Parathyroid adenoma (tissue), 2 donors: ENCODE measurements around the gene PMPCA.

Experiments
- H2AFZ ChIP-seq: fragments of 300-600 bp; sonication (generic); one replicate; pipeline ENCODE4 v1.7.0; 2017; ENCODE audit warnings: antibody characterized with exemption, mild to moderate bottlenecking
- H3K27ac ChIP-seq: fragments of 300-600 bp; sonication (generic); one replicate; pipeline ENCODE4 v1.7.0; 2017
- H3K27me3 ChIP-seq: fragments of 300-600 bp; sonication (generic); one replicate; pipeline ENCODE4 v1.7.0; 2017; ENCODE audit warnings: low read length; ENCODE audit not compliant: control insufficient read depth, insufficient read depth
- H3K36me3 ChIP-seq: fragments of 300-600 bp; sonication (generic); one replicate; pipeline ENCODE4 v1.7.0; 2017; ENCODE audit warnings: low read length; ENCODE audit not compliant: control insufficient read depth, insufficient read depth
- H3K4me1 ChIP-seq: fragments of 300-600 bp; sonication (generic); one replicate; pipeline ENCODE4 v1.7.0; 2017; ENCODE audit warnings: control low read depth
- H3K4me2 ChIP-seq: fragments of 300-600 bp; sonication (generic); one replicate; pipeline ENCODE4 v1.7.0; 2017; ENCODE audit warnings: low read length
- H3K4me3 ChIP-seq: fragments of 300-600 bp; sonication (generic); one replicate; pipeline ENCODE4 v1.7.0; 2017; ENCODE audit warnings: low read depth, low read length
- H3K79me2 ChIP-seq: fragments of 300-600 bp; sonication (generic); one replicate; pipeline ENCODE4 v1.7.0; 2017; ENCODE audit warnings: control low read depth
- H3K9ac ChIP-seq: fragments of 300-600 bp; sonication (generic); one replicate; pipeline ENCODE4 v1.7.0; 2017; ENCODE audit warnings: mild to moderate bottlenecking
- H3K9me3 ChIP-seq: fragments of 300-600 bp; sonication (generic); one replicate; pipeline ENCODE4 v1.7.0; 2017; ENCODE audit warnings: low read length; ENCODE audit not compliant: control insufficient read depth
- TF ChIP-seq, protein P1 (sequence below): fragments of 300-600 bp; sonication (generic); IDR thresholded peaks from one replicate; pipeline ENCODE4 v1.7.0; 2017; ENCODE audit warnings: antibody characterized with exemption, mild to moderate bottlenecking
- donor health status: primary hyperparathyroidism.

PMPCA gene

DNA sequence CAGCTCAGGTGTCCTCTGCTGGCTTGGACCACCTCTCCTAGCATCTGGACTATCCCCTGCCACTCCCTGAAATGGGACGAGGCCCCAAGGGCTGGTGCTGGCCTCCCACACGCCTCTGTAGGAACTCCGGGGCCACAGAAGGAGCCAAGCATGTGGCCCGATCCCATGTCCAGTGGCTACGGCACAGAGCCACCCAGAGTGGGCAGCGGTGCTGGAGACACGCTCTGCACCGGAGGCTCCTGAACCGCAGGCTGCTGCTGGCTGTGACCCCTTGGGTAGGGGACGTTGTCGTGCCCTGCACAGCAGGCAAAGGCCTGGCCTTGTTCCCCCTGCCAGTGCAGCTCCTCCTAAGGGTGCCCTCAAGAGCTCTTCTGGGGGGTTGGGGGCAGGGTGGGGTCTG, 30.6 kb upstream of the PMPCA start:
- Histone ChIP-seq H3K27me3 (no peaks in the 10 kb centered on the region), H3K36me3 (no peaks in the 10 kb centered on the region), H3K79me2 (no peaks in the 10 kb centered on the region), H3K4me1 (no peaks in the 10 kb centered on the region), H3K9ac (no peak overlapping the region), H3K4me3 (no peak overlapping the region), H3K27ac (no peak overlapping the region), H2AFZ (no peak overlapping the region), H3K9me3 (no peaks in the 10 kb centered on the region), H3K4me2 (no peak overlapping the region)
- TF ChIP-seq, protein P1, sequence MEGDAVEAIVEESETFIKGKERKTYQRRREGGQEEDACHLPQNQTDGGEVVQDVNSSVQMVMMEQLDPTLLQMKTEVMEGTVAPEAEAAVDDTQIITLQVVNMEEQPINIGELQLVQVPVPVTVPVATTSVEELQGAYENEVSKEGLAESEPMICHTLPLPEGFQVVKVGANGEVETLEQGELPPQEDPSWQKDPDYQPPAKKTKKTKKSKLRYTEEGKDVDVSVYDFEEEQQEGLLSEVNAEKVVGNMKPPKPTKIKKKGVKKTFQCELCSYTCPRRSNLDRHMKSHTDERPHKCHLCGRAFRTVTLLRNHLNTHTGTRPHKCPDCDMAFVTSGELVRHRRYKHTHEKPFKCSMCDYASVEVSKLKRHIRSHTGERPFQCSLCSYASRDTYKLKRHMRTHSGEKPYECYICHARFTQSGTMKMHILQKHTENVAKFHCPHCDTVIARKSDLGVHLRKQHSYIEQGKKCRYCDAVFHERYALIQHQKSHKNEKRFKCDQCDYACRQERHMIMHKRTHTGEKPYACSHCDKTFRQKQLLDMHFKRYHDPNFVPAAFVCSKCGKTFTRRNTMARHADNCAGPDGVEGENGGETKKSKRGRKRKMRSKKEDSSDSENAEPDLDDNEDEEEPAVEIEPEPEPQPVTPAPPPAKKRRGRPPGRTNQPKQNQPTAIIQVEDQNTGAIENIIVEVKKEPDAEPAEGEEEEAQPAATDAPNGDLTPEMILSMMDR: no peak

- Histone ChIP-seq H3K79me2 (no peaks in the 10 kb centered on the region), H3K9me3 (no peaks in the 10 kb centered on the region), H3K27ac (no peak overlapping the region), H3K4me1 (no peaks in the 10 kb centered on the region), H3K4me3 (no peak overlapping the region), H3K4me2 (no peak overlapping the region), H3K9ac (no peak overlapping the region), H3K27me3 (no peaks in the 10 kb centered on the region), H2AFZ (no peak overlapping the region), H3K36me3 (no peaks in the 10 kb centered on the region)
- TF ChIP-seq, protein P1: no peak
Observed at GRCh38 chr9:136380381-136380780, 30.1 kb upstream of the PMPCA start.

- no peaks in the 10 kb centered on the region for H3K27me3 ChIP-seq
- H3K9ac ChIP-seq: no peak overlapping the region
- TF ChIP-seq, protein P1: no peak
- no peaks in the 10 kb centered on the region for H3K79me2 ChIP-seq
- no peak overlapping the region for H2AFZ ChIP-seq
- no peaks in the 10 kb centered on the region for H3K36me3 ChIP-seq
- H3K9me3 ChIP-seq: no peaks in the 10 kb centered on the region
- no peak overlapping the region for H3K27ac ChIP-seq
- no peaks in the 10 kb centered on the region for H3K4me1 ChIP-seq
- H3K4me3 ChIP-seq: no peak overlapping the region
- no peak overlapping the region for H3K4me2 ChIP-seq
Observed at GRCh38 chr9:136381311-136381710, 29.1 kb upstream of the PMPCA start.

DNA sequence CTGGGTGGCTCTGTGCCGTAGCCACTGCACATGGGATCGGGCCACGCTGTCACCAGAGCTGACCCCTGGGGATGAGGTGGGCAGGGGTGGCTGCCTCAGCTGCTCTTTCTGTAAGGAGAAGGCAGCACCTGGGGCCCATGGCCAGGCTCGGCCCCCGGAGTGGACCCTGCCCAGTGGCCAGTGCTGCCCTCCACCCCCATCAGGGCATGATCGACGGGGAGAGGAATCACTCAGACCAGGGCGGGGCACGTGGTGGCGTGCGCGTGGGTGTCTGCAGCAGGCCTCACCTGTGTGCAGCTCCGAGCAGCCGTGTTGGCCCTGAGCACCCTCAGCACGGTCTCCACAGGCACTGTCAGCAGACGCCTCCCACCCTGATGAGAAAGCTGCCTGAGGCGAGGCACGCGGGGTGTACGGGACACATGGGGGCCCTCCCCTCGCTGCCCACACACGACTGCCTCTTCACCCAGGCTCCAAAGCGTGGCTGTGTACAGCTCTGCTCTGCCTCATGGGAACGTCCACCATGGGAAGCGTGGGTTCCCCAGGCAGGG, 28.4 kb upstream of the PMPCA start:
- Histone ChIP-seq H3K4me1 (no peaks in the 10 kb centered on the region), H3K4me3 (no peak overlapping the region), H3K27me3 (no peaks in the 10 kb centered on the region), H3K9ac (no peak overlapping the region), H3K36me3 (no peaks in the 10 kb centered on the region), H3K4me2 (no peak overlapping the region), H3K27ac (no peak overlapping the region), H2AFZ (no peak overlapping the region), H3K79me2 (no peaks in the 10 kb centered on the region), H3K9me3 (no peaks in the 10 kb centered on the region)
- TF ChIP-seq, protein P1: no peak

DNA sequence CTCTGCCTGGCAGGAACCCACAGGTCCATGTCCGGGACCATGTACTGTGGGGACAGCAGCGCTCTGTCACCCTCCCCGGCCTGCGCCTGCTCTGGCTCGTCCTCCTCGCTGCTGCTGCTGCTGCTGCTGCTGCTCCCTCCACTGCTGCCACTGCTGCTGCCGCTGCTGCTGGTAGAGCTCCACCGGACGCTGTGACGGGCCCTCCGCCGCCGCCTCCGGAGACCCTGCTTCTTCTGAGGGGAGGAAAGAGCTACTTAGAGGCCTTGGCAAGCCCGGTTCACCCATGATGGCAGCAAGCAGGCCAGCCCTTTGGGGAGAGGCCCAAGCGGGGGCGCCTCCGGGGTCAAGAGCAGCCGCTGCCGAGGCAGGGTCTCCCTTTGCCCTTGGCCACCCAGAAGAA, 27.0 kb upstream of the PMPCA start:
- Histone ChIP-seq H3K79me2 (no peaks in the 10 kb centered on the region), H3K4me1 (no peaks in the 10 kb centered on the region), H2AFZ (no peak overlapping the region), H3K36me3 (no peaks in the 10 kb centered on the region), H3K4me3 (no peak overlapping the region), H3K4me2 (no peak overlapping the region), H3K9me3 (no peaks in the 10 kb centered on the region), H3K27me3 (no peaks in the 10 kb centered on the region), H3K27ac (no peak overlapping the region), H3K9ac (no peak overlapping the region)
- TF ChIP-seq, protein P1: no peak
